ENCODE results near the gene LORICRIN.

- TF ChIP-seq CTCF (IDR thresholded peaks at IDR 0.05) = no peak
- no peak for TF ChIP-seq POLR2A (IDR thresholded peaks at IDR 0.05; ENCODE audit: low read length)
- no peak for TF ChIP-seq BHLHE40 (IDR thresholded peaks at IDR 0.05; ENCODE audit: low read depth, low read length)
- TF ChIP-seq NR3C1 (IDR thresholded peaks at IDR 0.05) = no peak
Measured at GRCh38 chr1:153233448-153233847, 26.0 kb upstream of the LORICRIN start.

All from A549 (cell line).